GM12878 (cell line): ENCODE results near the gene PRDM2.

ENCODE experiments used
- ATF7 ChIP-seq: fragments of 450-650 bp; IDR thresholded peaks from 2 replicates; pipeline ENCODE4 v1.6.1; 2016; ENCODE audit warnings: low read depth, mild to moderate bottlenecking
- BCLAF1 ChIP-seq: fragments of 450-650 bp; IDR thresholded peaks from 2 replicates; pipeline ENCODE4 v1.6.1; 2017; ENCODE audit warnings: antibody characterized with exemption, mild to moderate bottlenecking, moderate library complexity
- GABPA ChIP-seq: IDR thresholded peaks from 2 replicates; pipeline ENCODE4 v1.6.1; 2014; ENCODE audit warnings: antibody characterized with exemption, low read depth, mild to moderate bottlenecking, inconsistent platforms
- IKZF1 ChIP-seq: fragments of 450-650 bp; conservative IDR thresholded peaks from 2 replicates; pipeline ENCODE4 v1.6.1; 2017; ENCODE audit warnings: antibody characterized with exemption, mild to moderate bottlenecking
- NFYB ChIP-seq: IDR thresholded peaks from 2 replicates; pipeline ENCODE4 v1.6.1; 2011; ENCODE audit warnings: low read depth, mild to moderate bottlenecking, low read length, improper control_type of control experiment, moderate library complexity; ENCODE audit not compliant: insufficient read depth
- NRF1 ChIP-seq: conservative IDR thresholded peaks from 2 replicates; pipeline ENCODE4 v1.6.1; 2011; ENCODE audit warnings: mild to moderate bottlenecking, low read depth, low read length, improper control_type of control experiment
- PBX3 ChIP-seq: IDR thresholded peaks from 2 replicates; pipeline ENCODE4 v1.6.1; 2011; ENCODE audit warnings: mild to moderate bottlenecking, low read depth, low read length, moderate library complexity; ENCODE audit not compliant: insufficient replicate concordance
- PKNOX1 ChIP-seq: fragments of 450-650 bp; IDR thresholded peaks from 2 replicates; pipeline ENCODE4 v1.6.1; 2016; ENCODE audit warnings: mild to moderate bottlenecking
- POLR2A ChIP-seq: IDR thresholded peaks from 2 replicates; pipeline ENCODE4 v1.6.1; 2011; ENCODE audit warnings: low read depth, mild to moderate bottlenecking, low read length
- SMC3 ChIP-seq: IDR thresholded peaks from 2 replicates; pipeline ENCODE4 v1.6.1; 2011; ENCODE audit warnings: low read length, improper control_type of control experiment, borderline replicate concordance
- WRNIP1 ChIP-seq: IDR thresholded peaks from 2 replicates; pipeline ENCODE4 v1.6.1; 2011; ENCODE audit warnings: low read depth, low read length, improper control_type of control experiment, borderline replicate concordance
- ZNF384 ChIP-seq: IDR thresholded peaks from 2 replicates; pipeline ENCODE4 v1.6.1; 2012; ENCODE audit warnings: low read depth, mild to moderate bottlenecking, low read length, improper control_type of control experiment, borderline replicate concordance

DNA sequence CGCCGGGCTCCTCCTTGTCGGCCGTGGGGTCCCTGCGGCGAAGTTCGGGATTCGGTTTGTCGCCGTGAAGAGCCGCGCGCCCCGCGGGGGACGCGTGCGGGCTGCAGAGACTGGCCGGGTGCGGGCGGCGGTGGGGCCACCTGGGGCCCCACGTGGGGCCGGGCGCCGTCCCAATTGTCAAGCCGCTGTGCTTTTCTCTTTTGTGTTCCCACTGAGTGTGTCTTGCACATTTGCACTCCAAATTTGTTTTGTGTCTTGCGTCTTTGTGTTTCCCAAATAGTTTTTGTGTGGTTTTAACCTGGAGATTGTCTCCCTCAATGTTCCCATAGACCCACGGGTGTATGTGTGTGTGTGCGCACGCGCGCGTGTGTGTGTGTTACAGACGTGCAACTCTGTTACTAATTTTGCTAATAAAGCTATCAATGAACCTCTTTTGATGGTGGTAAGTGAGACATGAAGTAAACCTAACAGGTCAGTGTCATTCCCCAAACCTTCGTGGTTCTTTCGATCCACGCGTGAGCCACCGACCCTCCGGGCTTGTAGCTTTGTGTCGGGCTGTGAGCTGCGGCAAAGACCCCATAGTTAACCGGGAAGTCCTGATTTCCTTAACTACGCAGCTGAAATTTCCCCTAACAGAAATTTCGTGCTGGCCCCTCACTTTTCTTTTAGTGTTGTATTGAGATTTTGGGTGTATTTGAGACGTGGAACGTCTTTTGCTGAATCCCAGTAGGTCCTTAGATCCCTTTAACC lies 708 bp downstream of the PRDM2 start:
- TF ChIP-seq PBX3 = no peak
- no peak for TF ChIP-seq ZNF384
- TF ChIP-seq POLR2A = peak; percentile 21
- no peak for TF ChIP-seq GABPA
- TF ChIP-seq SMC3 = no peak
- no peak for TF ChIP-seq NFYB
- TF ChIP-seq IKZF1 = no peak; the same call in 1 of the 2 replicates
- TF ChIP-seq NRF1 = peak; percentile 42
- no peak for TF ChIP-seq PKNOX1
- TF ChIP-seq BCLAF1 = no peak
- TF ChIP-seq WRNIP1 = 0 out of 2 replicates have a peak, but pooled peaks have one; percentile 52
- TF ChIP-seq ATF7 = no peak
